Progenitor cell of endocrine pancreas (in vitro differentiated cells): ENCODE results near the gene TARDBP. TPM values are rescaled to one million over a fixed set of nuclear protein-coding genes. Genes with fewer than 3 reads are reported as not detected.

Source experiments
- DNase-seq: peaks from one replicate; pipeline ENCODE4 v3.0.0; 2021; ENCODE audit warnings: low spot score; ENCODE audit not compliant: unreplicated experiment
- H3K27ac Mint-ChIP-seq: 2 replicates; pipeline ENCODE4 v1.8.0; 2021; ENCODE audit warnings: mild to moderate bottlenecking, moderate library complexity, mixed read lengths
- H3K27me3 Mint-ChIP-seq: 2 replicates; pipeline ENCODE4 v1.8.0; 2021; ENCODE audit warnings: mixed read lengths
- H3K36me3 Mint-ChIP-seq: 2 replicates; pipeline ENCODE4 v1.8.0; 2022; ENCODE audit warnings: mixed read lengths; ENCODE audit not compliant: insufficient read depth
- H3K4me1 Mint-ChIP-seq: 2 replicates; pipeline ENCODE4 v1.8.0; 2021; ENCODE audit warnings: low read depth, mixed read lengths
- H3K4me3 Mint-ChIP-seq: 2 replicates; pipeline ENCODE4 v1.8.0; 2021; ENCODE audit warnings: low read depth, mild to moderate bottlenecking, moderate library complexity, mixed read lengths
- H3K9me3 Mint-ChIP-seq: 2 replicates; pipeline ENCODE4 v1.8.0; 2021; ENCODE audit warnings: low read depth, mixed read lengths
- total RNA-seq: library from RNA; stranded (reverse); gene quantifications from 2 replicates; pipeline ENCODE4 v1.2.1, GENCODE V29; 2021
- TF ChIP-seq, protein P1 (sequence below): fragments of 200-600 bp; sonication (generic); IDR thresholded peaks from one replicate; pipeline ENCODE4 v1.5.0; 2021; ENCODE audit warnings: antibody characterized with exemption, mild to moderate bottlenecking; ENCODE audit not compliant: unreplicated experiment

TARDBP gene
- total RNA-seq, 1 donor from 2014 or later: 197 TPM

DNA sequence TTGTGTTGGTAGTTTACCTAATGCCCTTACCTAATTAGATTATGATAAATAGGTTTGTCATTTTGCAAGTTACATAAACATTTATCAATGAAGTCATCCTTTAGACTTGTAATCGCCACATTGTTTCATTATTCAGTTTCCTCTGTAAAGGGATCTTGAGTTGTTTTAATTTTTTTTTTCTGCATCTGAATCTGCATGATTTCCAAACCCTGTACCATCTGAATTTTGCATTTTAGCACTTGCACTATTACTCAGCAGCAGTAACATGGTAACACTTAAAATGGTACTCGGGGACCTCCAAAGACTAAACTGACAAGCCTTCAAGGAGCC, 12.4 kb downstream of the TARDBP start:
- peak overlapping the region; percentile 56 for H3K27ac Mint-ChIP-seq
- DNase-seq: no peak
- no peak overlapping the region for H3K4me3 Mint-ChIP-seq
- no peaks in the 10 kb centered on the region for H3K4me1 Mint-ChIP-seq
- peaks cover 29% of the 10 kb centered on the region for H3K36me3 Mint-ChIP-seq
- no peaks in the 10 kb centered on the region for H3K27me3 Mint-ChIP-seq
- TF ChIP-seq, protein P1, sequence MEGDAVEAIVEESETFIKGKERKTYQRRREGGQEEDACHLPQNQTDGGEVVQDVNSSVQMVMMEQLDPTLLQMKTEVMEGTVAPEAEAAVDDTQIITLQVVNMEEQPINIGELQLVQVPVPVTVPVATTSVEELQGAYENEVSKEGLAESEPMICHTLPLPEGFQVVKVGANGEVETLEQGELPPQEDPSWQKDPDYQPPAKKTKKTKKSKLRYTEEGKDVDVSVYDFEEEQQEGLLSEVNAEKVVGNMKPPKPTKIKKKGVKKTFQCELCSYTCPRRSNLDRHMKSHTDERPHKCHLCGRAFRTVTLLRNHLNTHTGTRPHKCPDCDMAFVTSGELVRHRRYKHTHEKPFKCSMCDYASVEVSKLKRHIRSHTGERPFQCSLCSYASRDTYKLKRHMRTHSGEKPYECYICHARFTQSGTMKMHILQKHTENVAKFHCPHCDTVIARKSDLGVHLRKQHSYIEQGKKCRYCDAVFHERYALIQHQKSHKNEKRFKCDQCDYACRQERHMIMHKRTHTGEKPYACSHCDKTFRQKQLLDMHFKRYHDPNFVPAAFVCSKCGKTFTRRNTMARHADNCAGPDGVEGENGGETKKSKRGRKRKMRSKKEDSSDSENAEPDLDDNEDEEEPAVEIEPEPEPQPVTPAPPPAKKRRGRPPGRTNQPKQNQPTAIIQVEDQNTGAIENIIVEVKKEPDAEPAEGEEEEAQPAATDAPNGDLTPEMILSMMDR: no peak
- H3K9me3 Mint-ChIP-seq: no peaks in the 10 kb centered on the region

DNA sequence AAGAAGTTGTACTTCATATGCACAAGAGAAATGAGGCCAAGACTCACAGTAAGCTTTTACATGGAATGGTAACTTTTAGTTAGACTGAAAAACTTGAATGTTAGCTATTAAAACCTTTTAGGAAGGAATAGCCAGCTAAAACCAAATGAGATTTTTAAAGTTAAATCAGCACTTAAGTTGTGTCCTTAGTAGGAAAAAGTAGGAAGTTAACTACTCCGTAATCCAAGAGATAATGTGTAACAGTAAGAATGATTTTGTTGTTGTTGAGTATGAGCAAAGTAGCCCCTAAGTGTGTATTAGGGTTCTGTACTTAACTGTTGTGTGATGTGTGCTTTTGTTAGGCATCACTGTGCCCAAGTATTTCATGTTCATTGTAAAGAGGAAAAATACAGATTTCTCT, 13.2 kb downstream of the TARDBP start:
- Mint-ChIP-seq H3K27me3 (no peaks in the 10 kb centered on the region), H3K4me3 (no peak overlapping the region), H3K27ac (no peak overlapping the region), H3K9me3 (no peaks in the 10 kb centered on the region), H3K4me1 (no peaks in the 10 kb centered on the region), H3K36me3 (peaks cover 29% of the 10 kb centered on the region)
- TF ChIP-seq, protein P1: no peak
- DNase-seq: no peak

DNA sequence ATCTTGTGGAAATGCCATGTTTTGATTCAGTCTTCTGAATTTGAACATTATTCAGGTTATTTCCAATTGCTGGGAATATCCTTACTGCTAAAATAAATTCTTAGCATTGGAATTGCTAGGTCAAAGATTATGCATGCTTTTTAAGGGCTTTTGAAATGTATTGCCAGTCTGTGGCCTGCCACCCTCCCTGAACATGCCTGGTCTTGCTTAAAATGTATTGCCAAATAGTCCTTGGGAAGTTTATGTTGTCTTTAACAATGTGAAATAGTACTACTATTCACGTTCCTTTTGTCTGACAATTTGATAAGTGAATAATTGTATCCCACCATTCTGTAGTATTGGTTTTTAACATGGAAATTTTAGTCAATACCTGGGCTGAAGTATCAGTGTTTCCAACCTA, 13.6 kb downstream of the TARDBP start:
- TF ChIP-seq, protein P1: no peak
- no peaks in the 10 kb centered on the region for H3K27me3 Mint-ChIP-seq
- no peak overlapping the region for H3K4me3 Mint-ChIP-seq
- no peak for DNase-seq
- no peak overlapping the region for H3K27ac Mint-ChIP-seq
- H3K4me1 Mint-ChIP-seq: no peaks in the 10 kb centered on the region
- no peaks in the 10 kb centered on the region for H3K9me3 Mint-ChIP-seq
- peaks cover 29% of the 10 kb centered on the region for H3K36me3 Mint-ChIP-seq

DNA sequence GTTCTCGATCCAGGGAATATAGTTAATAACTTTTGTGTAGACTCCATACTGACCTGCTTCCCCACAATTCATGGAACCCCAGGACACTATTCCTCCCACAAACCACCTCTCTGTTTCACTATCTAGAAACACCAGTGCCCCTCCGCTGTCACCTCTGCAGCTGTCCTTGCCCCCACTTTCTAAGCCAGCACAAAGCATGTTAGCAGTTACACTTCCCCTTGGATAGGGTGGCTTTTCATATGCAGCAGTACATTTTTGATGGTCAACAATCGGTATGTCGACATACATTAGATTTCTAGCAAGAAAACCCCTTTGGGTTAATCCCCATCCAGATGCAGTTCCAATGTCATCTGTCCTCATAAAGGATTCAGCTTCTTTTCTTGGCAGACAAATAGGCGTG, 14.4 kb downstream of the TARDBP start:
- peak overlapping the region; percentile 2 for H3K27ac Mint-ChIP-seq

DNA sequence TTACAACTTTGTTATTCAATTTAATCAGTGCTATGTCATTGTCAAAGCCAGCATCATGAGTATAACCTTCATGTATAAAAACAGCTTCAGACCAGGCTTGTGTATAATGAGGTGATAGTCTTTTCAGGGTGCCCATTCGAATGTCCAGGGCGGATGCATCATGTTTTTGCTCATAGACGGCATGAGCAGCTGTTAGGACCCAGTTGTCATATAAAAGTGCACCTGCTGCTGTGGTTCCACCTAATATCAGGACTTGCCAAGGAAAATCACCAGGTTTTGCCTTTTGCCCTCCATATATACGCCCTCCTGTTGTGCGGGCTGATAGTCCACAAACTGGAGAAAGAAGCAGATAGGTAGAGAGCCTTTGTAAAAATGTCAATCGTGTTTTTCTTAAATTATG, 14.9 kb downstream of the TARDBP start:
- TF ChIP-seq, protein P1: no peak
- no peak overlapping the region for H3K4me3 Mint-ChIP-seq
- DNase-seq: no peak
- no peaks in the 10 kb centered on the region for H3K27me3 Mint-ChIP-seq
- H3K27ac Mint-ChIP-seq: peak overlapping the region; percentile 2
- no peaks in the 10 kb centered on the region for H3K9me3 Mint-ChIP-seq
- peaks cover 23% of the 10 kb centered on the region for H3K36me3 Mint-ChIP-seq
- no peaks in the 10 kb centered on the region for H3K4me1 Mint-ChIP-seq

More for the DNA sequence above, 14.4 kb downstream of the TARDBP start:
- Mint-ChIP-seq H3K9me3 (no peaks in the 10 kb centered on the region), H3K4me1 (no peaks in the 10 kb centered on the region), H3K4me3 (no peak overlapping the region), H3K27me3 (no peaks in the 10 kb centered on the region), H3K36me3 (peaks cover 26% of the 10 kb centered on the region)
- TF ChIP-seq, protein P1: no peak
- DNase-seq: no peak
